Measurements from ENCODE around the gene TP53I3. TPM values are rescaled to one million over a fixed set of nuclear protein-coding genes. Genes with fewer than 3 reads are reported as not detected.

TP53I3 gene
- total and polyA plus RNA-seq, 2 donors from 2014 or later, result 45.1 to 85.0 TPM

- Histone ChIP-seq H3K4me3 (ENCODE audit: low read length in 3 of 3) (no peak overlapping the region), H3K9ac (ENCODE audit: low read length in 3 of 3) (no peak overlapping the region), H3K27ac (ENCODE audit: low read depth in 2 of 2, low read length in 2 of 2) (no peak overlapping the region), H3K36me3 (ENCODE audit: control insufficient read depth in 2 of 3, insufficient read depth in 3 of 3, low read length in 3 of 3) (no peaks in the 10 kb centered on the region), H3K9me3 (ENCODE audit: control insufficient read depth in 2 of 3, insufficient read depth in 1 of 3, low read length in 3 of 3) (no peaks in the 10 kb centered on the region), H3K4me1 (ENCODE audit: control insufficient read depth in 2 of 3, insufficient read depth in 2 of 3, low read depth in 1 of 3, low read length in 3 of 3) (no peaks in the 10 kb centered on the region), H3K27me3 (ENCODE audit: control insufficient read depth, insufficient read depth, low read length) (no peaks in the 10 kb centered on the region)
- no peak for FAIRE-seq
- DNase-seq, result no peak
- TF ChIP-seq CTCF (IDR thresholded peaks at IDR 0.05; ENCODE audit: borderline replicate concordance, extremely low read depth, insufficient read depth), result no peak
- intact Hi-C loops (cut with DNase I), result no loop called here
Measured at GRCh38 chr2:24105816-24106215, 21.2 kb upstream of the TP53I3 start.

- peak in 1 of 5 donors; percentile 84 for DNase-seq
- Histone ChIP-seq H3K4me1 (ENCODE audit: control insufficient read depth in 2 of 3, insufficient read depth in 2 of 3, low read depth in 1 of 3, low read length in 3 of 3) (no peaks in the 10 kb centered on the region), H3K9me3 (ENCODE audit: control insufficient read depth in 2 of 3, insufficient read depth in 1 of 3, low read length in 3 of 3) (no peaks in the 10 kb centered on the region), H3K4me3 (ENCODE audit: low read length in 3 of 3) (no peak overlapping the region), H3K27me3 (ENCODE audit: control insufficient read depth, insufficient read depth, low read length) (no peaks in the 10 kb centered on the region), H3K27ac (ENCODE audit: low read depth in 2 of 2, low read length in 2 of 2) (no peak overlapping the region), H3K9ac (ENCODE audit: low read length in 3 of 3) (no peak overlapping the region), H3K36me3 (ENCODE audit: control insufficient read depth in 2 of 3, insufficient read depth in 3 of 3, low read length in 3 of 3) (no peaks in the 10 kb centered on the region)
- TF ChIP-seq CTCF (IDR thresholded peaks at IDR 0.05; ENCODE audit: borderline replicate concordance, extremely low read depth, insufficient read depth), result no peak
- FAIRE-seq, result no peak
- intact Hi-C loops (cut with DNase I), result no loop called here
Measured at GRCh38 chr2:24104906-24105305, 20.3 kb upstream of the TP53I3 start.

GRCh38 chr2:24104110-24104650 lies 19.5 kb upstream of the TP53I3 start:
- no peak for TF ChIP-seq CTCF (IDR thresholded peaks at IDR 0.05; ENCODE audit: borderline replicate concordance, extremely low read depth, insufficient read depth)
- FAIRE-seq, result no peak
- Histone ChIP-seq H3K9ac (ENCODE audit: low read length in 3 of 3) (no peak overlapping the region), H3K4me3 (ENCODE audit: low read length in 3 of 3) (no peak overlapping the region), H3K4me1 (ENCODE audit: control insufficient read depth in 2 of 3, insufficient read depth in 2 of 3, low read depth in 1 of 3, low read length in 3 of 3) (no peaks in the 10 kb centered on the region), H3K27me3 (ENCODE audit: control insufficient read depth, insufficient read depth, low read length) (no peaks in the 10 kb centered on the region), H3K27ac (ENCODE audit: low read depth in 2 of 2, low read length in 2 of 2) (no peak overlapping the region), H3K9me3 (ENCODE audit: control insufficient read depth in 2 of 3, insufficient read depth in 1 of 3, low read length in 3 of 3) (no peaks in the 10 kb centered on the region), H3K36me3 (ENCODE audit: control insufficient read depth in 2 of 3, insufficient read depth in 3 of 3, low read length in 3 of 3) (no peaks in the 10 kb centered on the region)
- intact Hi-C loops (cut with DNase I), result no loop called here
- DNase-seq, result peak in 1 of 5 donors; percentile 56

- DNase-seq, result no peak
- intact Hi-C loops (cut with DNase I), result no loop called here
- H3K27ac ChIP-seq (ENCODE audit: low read depth in 2 of 2, low read length in 2 of 2), result no peak overlapping the region
- H3K4me1 ChIP-seq (ENCODE audit: control insufficient read depth in 2 of 3, insufficient read depth in 2 of 3, low read depth in 1 of 3, low read length in 3 of 3), result no peaks in the 10 kb centered on the region
- TF ChIP-seq CTCF (IDR thresholded peaks at IDR 0.05; ENCODE audit: borderline replicate concordance, extremely low read depth, insufficient read depth), result no peak
- no peak for FAIRE-seq
- no peaks in the 10 kb centered on the region for H3K36me3 ChIP-seq (ENCODE audit: control insufficient read depth in 2 of 3, insufficient read depth in 3 of 3, low read length in 3 of 3)
- H3K4me3 ChIP-seq (ENCODE audit: low read length in 3 of 3), result no peak overlapping the region
- H3K9me3 ChIP-seq (ENCODE audit: control insufficient read depth in 2 of 3, insufficient read depth in 1 of 3, low read length in 3 of 3), result no peaks in the 10 kb centered on the region
- H3K27me3 ChIP-seq (ENCODE audit: control insufficient read depth, insufficient read depth, low read length), result no peaks in the 10 kb centered on the region
- H3K9ac ChIP-seq (ENCODE audit: low read length in 3 of 3), result no peak overlapping the region
Measured at GRCh38 chr2:24102677-24103076, 18.0 kb upstream of the TP53I3 start.

Data from kidney (tissue), 14 donors.